Gastroesophageal sphincter (tissue), 4 donors: ENCODE data around the gene CLCN3. TPM values are rescaled to one million over a fixed set of nuclear protein-coding genes. Genes with fewer than 3 reads are reported as not detected.

ENCODE experiments used
- ATAC-seq: fragments of 150-250 bp; one replicate; pipeline ENCODE4 v1.9.1; 2016; ENCODE audit warnings: mild to moderate bottlenecking, moderate library complexity
- H3K27ac ChIP-seq, 4 donors: fragments of 200-600 bp; sonication (generic) in 3 of 4; 1 replicate in 3 of 4; 2 replicates in 1 of 4; pipeline ENCODE4 v1.5.1; 2016 to 2019
- H3K27me3 ChIP-seq: fragments of 200-600 bp; sonication (generic); one replicate; pipeline ENCODE4 v1.5.1; 2019
- H3K36me3 ChIP-seq, 2 donors: fragments of 200-600 bp; sonication (generic); one replicate each; pipeline ENCODE4 v1.5.1; 2019; ENCODE audit warnings: control low read depth in 1 of 2
- H3K4me1 ChIP-seq, 3 donors: fragments of 200-600 bp; sonication (generic); 1 replicate in 2 of 3; 2 replicates in 1 of 3; pipeline ENCODE4 v1.5.1; 2016 to 2019; ENCODE audit warnings: control low read depth in 2 of 3
- H3K4me3 ChIP-seq, 2 donors: fragments of 200-600 bp; sonication (generic); one replicate each; pipeline ENCODE4 v1.5.1; 2019; ENCODE audit warnings: mild to moderate bottlenecking in 1 of 2, moderate library complexity in 1 of 2
- H3K9me3 ChIP-seq, 3 donors: fragments of 200-600 bp; sonication (generic); one replicate each; pipeline ENCODE4 v1.5.1; 2017 to 2019; ENCODE audit warnings: control low read depth in 2 of 3
- CTCF ChIP-seq, 4 experiments: fragments of 200-600 bp in 2 of 4; fragments of 450-650 bp in 2 of 4; sonication (generic) in 1 of 4; IDR thresholded peaks; one replicate each; pipeline ENCODE4 v1.5.1; 2017 to 2019; ENCODE audit warnings: antibody characterized with exemption in 4 of 4, mild to moderate bottlenecking in 2 of 4, moderate library complexity in 2 of 4
- EP300 ChIP-seq: sonication (generic); formaldehyde crosslinking; IDR thresholded peaks from one replicate; pipeline ENCODE4 v1.6.1; 2017; ENCODE audit warnings: antibody characterized with exemption, mild to moderate bottlenecking
- POLR2A ChIP-seq, 2 donors: fragments of 450-650 bp; IDR thresholded peaks; one replicate each; pipeline ENCODE4 v1.6.1; 2017; ENCODE audit warnings: antibody characterized with exemption in 2 of 2, mild to moderate bottlenecking in 2 of 2, moderate library complexity in 1 of 2
- POLR2AphosphoS5 ChIP-seq: sonication (generic); formaldehyde crosslinking; IDR thresholded peaks from one replicate; pipeline ENCODE4 v1.6.1; 2017; ENCODE audit warnings: antibody characterized with exemption
- WGBS, 2 donors: methylation state at CpG; one replicate each; pipeline ENCODE4 v1.1.5; 2018; ENCODE audit warnings: low coverage in 1 of 2; 5-methylcytosine and 5-hydroxymethylcytosine counted together
- total RNA-seq, 4 donors: library from RNA; depleted of rRNA; stranded (reverse); fragments of >200 nt; gene quantifications; one replicate each; pipeline ENCODE4 v1.1.0, GENCODE V29; 2016

The CLCN3 gene
- total RNA-seq, 4 donors from 2014 or later, result 16.6 to 26.0 (median 22.6) TPM

GRCh38 chr4:169689681-169690080 lies 69.3 kb downstream of the CLCN3 start:
- no peaks in the 10 kb centered on the region for H3K27me3 ChIP-seq
- no peaks in the 10 kb centered on the region for H3K4me1 ChIP-seq
- no peak for ATAC-seq
- H3K36me3 ChIP-seq, result peaks cover 0 to 42% of the 10 kb centered on the region in 2 donors
- WGBS, 2 donors, result 93% methylated on average over 1 of the region's 1 CpG
- no peak overlapping the region for H3K4me3 ChIP-seq
- H3K27ac ChIP-seq, result no peak overlapping the region
- TF ChIP-seq EP300 (no peak), POLR2AphosphoS5 (no peak), POLR2A (IDR thresholded peaks at IDR 0.05) (no peak), CTCF (IDR thresholded peaks at IDR 0.05) (no peak)
- no peaks in the 10 kb centered on the region for H3K9me3 ChIP-seq

- Histone ChIP-seq H3K9me3 (no peaks in the 10 kb centered on the region), H3K27ac (no peak overlapping the region), H3K4me1 (no peaks in the 10 kb centered on the region), H3K36me3 (peaks cover 0 to 42% of the 10 kb centered on the region in 2 donors), H3K4me3 (no peak overlapping the region), H3K27me3 (no peaks in the 10 kb centered on the region)
- no peak for ATAC-seq
- TF ChIP-seq CTCF (IDR thresholded peaks at IDR 0.05) (no peak), EP300 (no peak), POLR2AphosphoS5 (no peak), POLR2A (IDR thresholded peaks at IDR 0.05) (no peak)
- WGBS, 2 donors, result 89 to 90% methylated on average over 3 to 4 of the region's 5 CpGs
Observed at GRCh38 chr4:169690787-169691186, 70.4 kb downstream of the CLCN3 start.

GRCh38 chr4:169698331-169698730 lies 78.0 kb downstream of the CLCN3 start:
- no peak overlapping the region for H3K27ac ChIP-seq
- H3K4me1 ChIP-seq, result no peaks in the 10 kb centered on the region
- no peak for TF ChIP-seq CTCF (IDR thresholded peaks at IDR 0.05)
- no peak for TF ChIP-seq POLR2A (IDR thresholded peaks at IDR 0.05)
- ATAC-seq, result no peak
- H3K9me3 ChIP-seq, result no peaks in the 10 kb centered on the region
- WGBS, 2 donors, result 89 to 90% methylated on average over 5 of the region's 5 CpGs
- H3K36me3 ChIP-seq, result peaks cover 0 to 52% of the 10 kb centered on the region in 2 donors
- H3K4me3 ChIP-seq, result no peak overlapping the region
- no peaks in the 10 kb centered on the region for H3K27me3 ChIP-seq

- Histone ChIP-seq H3K27ac (peak overlapping the region; percentile 24 to 43 (median 34)), H3K9me3 (no peaks in the 10 kb centered on the region), H3K4me1 (no peaks in the 10 kb centered on the region), H3K36me3 (peaks cover 0 to 20% of the 10 kb centered on the region in 2 donors), H3K27me3 (no peaks in the 10 kb centered on the region), H3K4me3 (no peak overlapping the region)
- peak; percentile 75 for ATAC-seq
- no peak for TF ChIP-seq EP300
- no peak for TF ChIP-seq POLR2AphosphoS5
- TF ChIP-seq POLR2A (IDR thresholded peaks at IDR 0.05), result no peak
- TF ChIP-seq CTCF (IDR thresholded peaks at IDR 0.05), result no peak
- WGBS, 2 donors, result 59 to 78% methylated on average over 2 of the region's 2 CpGs
Observed at GRCh38 chr4:169707958-169708643, 87.7 kb downstream of the CLCN3 start.

- no peak overlapping the region for H3K4me3 ChIP-seq
- no peaks in the 10 kb centered on the region for H3K4me1 ChIP-seq
- no peaks in the 10 kb centered on the region for H3K9me3 ChIP-seq
- ATAC-seq, result no peak
- TF ChIP-seq POLR2A (IDR thresholded peaks at IDR 0.05), result no peak
- no peak for TF ChIP-seq EP300
- no peak for TF ChIP-seq CTCF (IDR thresholded peaks at IDR 0.05)
- no peak for TF ChIP-seq POLR2AphosphoS5
- H3K27me3 ChIP-seq, result no peaks in the 10 kb centered on the region
- no peak overlapping the region for H3K27ac ChIP-seq
- H3K36me3 ChIP-seq, result peaks cover 4 to 49% of the 10 kb centered on the region in 2 donors
- 70 to 91% methylated on average over 2 of the region's 2 CpGs for whole genome bisulfite sequencing, 2 donors
Observed at GRCh38 chr4:169715826-169716225, 95.4 kb downstream of the CLCN3 start.
